HEK293T (cell line): ENCODE measurements around the gene DDX20.

ENCODE experiments used
- CTCF ChIA-PET: fragments of 350-600 bp; formaldehyde crosslinking; extraction: SDS; loops from one replicate; lab custom pipeline; 2021; ENCODE audit warnings: antibody characterized with exemption, inconsistent platforms; lab: Yijun Ruan, JAX
- POLR2A ChIA-PET: fragments of 350-600 bp; formaldehyde crosslinking; extraction: SDS; loops from one replicate; lab custom pipeline; 2020; ENCODE audit warnings: antibody characterized with exemption, inconsistent platforms; lab: Yijun Ruan, JAX
- DNase-seq: peaks from one replicate; pipeline ENCODE4 v3.0.0; 2012; ENCODE audit warnings: mixed read lengths; ENCODE audit errors: extremely low spot score
- ARNT ChIP-seq: fragments of 450-650 bp; IDR thresholded peaks from 2 replicates; pipeline ENCODE4 v1.6.1; 2017; ENCODE audit warnings: mild to moderate bottlenecking
- BHLHE40 ChIP-seq: fragments of 450-650 bp; IDR thresholded peaks from 2 replicates; pipeline ENCODE4 v1.6.1; 2016; ENCODE audit warnings: mild to moderate bottlenecking, moderate library complexity, borderline replicate concordance
- CTBP1 ChIP-seq: fragments of 450-650 bp; IDR thresholded peaks from 2 replicates; pipeline ENCODE4 v1.6.1; 2016; ENCODE audit warnings: borderline replicate concordance
- ELF4 ChIP-seq: fragments of 450-650 bp; IDR thresholded peaks from 2 replicates; pipeline ENCODE4 v1.6.1; 2017; ENCODE audit warnings: antibody characterized with exemption
- FOXA1 ChIP-seq: fragments of 450-650 bp; IDR thresholded peaks from 2 replicates; pipeline ENCODE4 v1.6.1; 2016; ENCODE audit warnings: mild to moderate bottlenecking
- FOXK2 ChIP-seq: fragments of 450-650 bp; IDR thresholded peaks from 2 replicates; pipeline ENCODE4 v1.6.1; 2016; ENCODE audit warnings: mild to moderate bottlenecking
- FOXM1 ChIP-seq: fragments of 450-650 bp; IDR thresholded peaks from 2 replicates; pipeline ENCODE4 v1.6.1; 2017; ENCODE audit warnings: mild to moderate bottlenecking, borderline replicate concordance
- HDGF ChIP-seq: fragments of 450-650 bp; IDR thresholded peaks from 2 replicates; pipeline ENCODE4 v1.6.1; 2017; ENCODE audit warnings: antibody characterized with exemption, borderline replicate concordance
- L3MBTL2 ChIP-seq: fragments of 450-650 bp; conservative IDR thresholded peaks from 2 replicates; pipeline ENCODE4 v1.6.1; 2016; ENCODE audit warnings: mild to moderate bottlenecking
- LEF1 ChIP-seq: fragments of 450-650 bp; IDR thresholded peaks from 2 replicates; pipeline ENCODE4 v1.6.1; 2017; ENCODE audit warnings: mild to moderate bottlenecking, borderline replicate concordance
- NFRKB ChIP-seq: fragments of 450-650 bp; IDR thresholded peaks from 2 replicates; pipeline ENCODE4 v1.6.1; 2016; ENCODE audit warnings: mild to moderate bottlenecking, moderate library complexity
- SP1 ChIP-seq: fragments of 450-650 bp; IDR thresholded peaks from 2 replicates; pipeline ENCODE4 v1.6.1; 2017
- SUZ12 ChIP-seq: fragments of 450-650 bp; IDR thresholded peaks from 2 replicates; pipeline ENCODE4 v1.6.1; 2016; ENCODE audit warnings: mild to moderate bottlenecking
- TARDBP ChIP-seq: fragments of 450-650 bp; IDR thresholded peaks from 2 replicates; pipeline ENCODE4 v1.6.1; 2016
- ZNF384 ChIP-seq: fragments of 450-650 bp; IDR thresholded peaks from 2 replicates; pipeline ENCODE4 v1.6.1; 2016
- TF ChIP-seq, protein P1 (sequence below): fragments of 450-650 bp; IDR thresholded peaks from 2 replicates; pipeline ENCODE4 v1.6.1; 2016

DDX20 gene, protein sequence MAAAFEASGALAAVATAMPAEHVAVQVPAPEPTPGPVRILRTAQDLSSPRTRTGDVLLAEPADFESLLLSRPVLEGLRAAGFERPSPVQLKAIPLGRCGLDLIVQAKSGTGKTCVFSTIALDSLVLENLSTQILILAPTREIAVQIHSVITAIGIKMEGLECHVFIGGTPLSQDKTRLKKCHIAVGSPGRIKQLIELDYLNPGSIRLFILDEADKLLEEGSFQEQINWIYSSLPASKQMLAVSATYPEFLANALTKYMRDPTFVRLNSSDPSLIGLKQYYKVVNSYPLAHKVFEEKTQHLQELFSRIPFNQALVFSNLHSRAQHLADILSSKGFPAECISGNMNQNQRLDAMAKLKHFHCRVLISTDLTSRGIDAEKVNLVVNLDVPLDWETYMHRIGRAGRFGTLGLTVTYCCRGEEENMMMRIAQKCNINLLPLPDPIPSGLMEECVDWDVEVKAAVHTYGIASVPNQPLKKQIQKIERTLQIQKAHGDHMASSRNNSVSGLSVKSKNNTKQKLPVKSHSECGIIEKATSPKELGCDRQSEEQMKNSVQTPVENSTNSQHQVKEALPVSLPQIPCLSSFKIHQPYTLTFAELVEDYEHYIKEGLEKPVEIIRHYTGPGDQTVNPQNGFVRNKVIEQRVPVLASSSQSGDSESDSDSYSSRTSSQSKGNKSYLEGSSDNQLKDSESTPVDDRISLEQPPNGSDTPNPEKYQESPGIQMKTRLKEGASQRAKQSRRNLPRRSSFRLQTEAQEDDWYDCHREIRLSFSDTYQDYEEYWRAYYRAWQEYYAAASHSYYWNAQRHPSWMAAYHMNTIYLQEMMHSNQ

DNA sequence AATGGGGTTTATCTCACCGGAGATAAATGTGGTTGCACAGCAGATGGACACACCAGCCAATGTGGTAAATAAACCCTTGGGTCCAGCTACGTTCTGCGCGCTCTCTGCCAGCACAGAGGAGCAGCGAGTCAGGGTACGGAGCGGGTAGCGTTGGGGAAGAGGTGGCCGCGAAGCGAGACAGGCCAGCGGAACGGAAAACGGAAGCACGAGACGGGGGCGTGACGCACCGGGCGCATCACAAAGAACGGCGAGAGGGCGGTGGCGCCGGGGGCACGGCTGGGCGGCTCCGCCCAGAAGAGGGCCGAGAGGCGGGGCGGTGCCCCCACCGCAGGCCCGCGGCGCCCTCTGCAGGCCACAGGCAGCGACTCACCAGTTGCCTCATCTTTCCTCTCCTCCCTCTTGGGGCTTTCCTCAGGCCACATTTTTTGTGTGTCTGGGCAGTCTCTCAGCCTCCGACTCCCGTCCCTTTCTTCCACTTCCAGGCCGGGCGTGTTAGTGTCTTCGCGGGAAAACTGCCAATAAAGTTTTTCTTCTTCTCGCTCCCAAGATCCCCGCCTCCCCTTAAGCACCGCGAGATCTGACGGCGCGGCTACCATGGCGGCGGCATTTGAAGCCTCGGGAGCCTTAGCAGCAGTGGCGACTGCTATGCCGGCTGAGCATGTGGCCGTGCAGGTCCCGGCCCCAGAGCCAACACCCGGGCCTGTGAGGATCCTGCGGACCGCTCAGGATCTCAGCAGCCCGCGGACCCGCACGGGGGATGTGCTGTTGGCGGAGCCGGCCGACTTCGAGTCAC lies at the start of gene DDX20:
TSS of gene DDX20 (plus strand) at position 571 of the 793 bp plus-strand sequence. CDS start at position 595, 24 bp downstream.
- ChIA-PET CTCF (interaction anchor here (0.7 to 1.4 kb wide), 5 partner anchors 12 to 273 kb away, joined by 4 to 8 read pairs (median 4); no protein-coding TSS in a partner anchor), POLR2A (interaction anchor here (0.6 to 1.7 kb wide), 14 partner anchors 11 to 307 kb away, joined by 3 to 7 read pairs (median 4); partner anchors contain the start of gene INKA2)
- TF ChIP-seq NFRKB (peak; percentile 83), ARNT (no peak), SP1 (peak; percentile 76; the same call in 1 of the 2 replicates), TARDBP (no peak), ZNF384 (0 out of 2 replicates have a peak, but pooled peaks have one; percentile 73), FOXA1 (no peak), ELF4 (peak; percentile 52), FOXM1 (peak; percentile 67; the same call in 1 of the 2 replicates), BHLHE40 (no peak), FOXK2 (no peak), SUZ12 (no peak), L3MBTL2 (peak; percentile 94), CTBP1 (peak; percentile 65), LEF1 (no peak), HDGF (no peak)
- TF ChIP-seq, protein P1, sequence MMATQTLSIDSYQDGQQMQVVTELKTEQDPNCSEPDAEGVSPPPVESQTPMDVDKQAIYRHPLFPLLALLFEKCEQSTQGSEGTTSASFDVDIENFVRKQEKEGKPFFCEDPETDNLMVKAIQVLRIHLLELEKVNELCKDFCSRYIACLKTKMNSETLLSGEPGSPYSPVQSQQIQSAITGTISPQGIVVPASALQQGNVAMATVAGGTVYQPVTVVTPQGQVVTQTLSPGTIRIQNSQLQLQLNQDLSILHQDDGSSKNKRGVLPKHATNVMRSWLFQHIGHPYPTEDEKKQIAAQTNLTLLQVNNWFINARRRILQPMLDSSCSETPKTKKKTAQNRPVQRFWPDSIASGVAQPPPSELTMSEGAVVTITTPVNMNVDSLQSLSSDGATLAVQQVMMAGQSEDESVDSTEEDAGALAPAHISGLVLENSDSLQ: 0 out of 2 replicates have a peak, but pooled peaks have one; percentile 5
- DNase-seq: peak; percentile 95

DNA sequence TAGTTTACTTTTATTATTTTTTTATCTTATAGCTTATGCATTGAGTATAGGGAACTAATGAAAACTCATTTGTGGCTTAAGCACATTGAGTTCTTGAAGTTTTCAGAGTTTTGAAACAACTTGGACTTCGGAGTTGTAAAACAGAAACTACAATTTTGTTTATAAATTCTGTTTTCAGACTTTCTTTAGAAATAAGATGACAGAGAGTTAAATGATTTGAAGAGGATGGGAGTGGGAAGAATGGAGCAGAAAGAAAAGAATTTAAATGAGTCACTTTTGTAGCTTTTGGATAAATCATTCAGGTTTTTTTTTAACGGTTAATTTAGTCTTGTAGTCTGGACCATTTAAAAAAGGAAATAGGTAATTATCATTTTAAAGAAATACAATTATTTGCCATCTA lies 48.8 kb upstream of the DDX20 start:
- ChIA-PET CTCF (no interaction called here), POLR2A (no interaction called here)
- DNase-seq: no peak
- TF ChIP-seq ZNF384 (no peak), FOXM1 (no peak), TARDBP (no peak), FOXK2 (no peak), SUZ12 (no peak), ELF4 (no peak), SP1 (no peak), L3MBTL2 (no peak), CTBP1 (no peak), FOXA1 (no peak), LEF1 (no peak), HDGF (no peak), NFRKB (no peak), ARNT (no peak), BHLHE40 (no peak)
- TF ChIP-seq, protein P1: no peak

DNA sequence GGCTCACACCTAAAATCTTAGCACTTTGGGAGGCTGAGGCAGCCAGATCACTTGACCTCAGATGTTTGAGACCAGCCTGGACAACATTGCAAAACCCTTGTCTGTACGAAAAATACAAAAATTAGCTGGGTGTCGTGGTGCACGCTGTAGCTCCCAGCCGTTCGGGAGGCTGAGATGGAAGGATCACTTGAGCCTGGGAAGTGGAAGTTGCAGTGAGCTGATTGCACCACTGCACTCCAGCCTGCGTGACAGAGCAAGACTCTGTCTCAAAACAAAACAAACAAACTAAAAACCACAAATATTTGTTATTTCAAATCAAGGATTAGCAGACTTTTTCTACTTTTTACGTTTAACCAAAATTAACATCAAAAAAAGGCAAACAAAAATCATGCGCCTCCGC lies 47.8 kb upstream of the DDX20 start:
- POLR2A ChIA-PET: no interaction called here
- no peak for DNase-seq
- CTCF ChIA-PET: no interaction called here
- no peak for TF ChIP-seq CTBP1

DNA sequence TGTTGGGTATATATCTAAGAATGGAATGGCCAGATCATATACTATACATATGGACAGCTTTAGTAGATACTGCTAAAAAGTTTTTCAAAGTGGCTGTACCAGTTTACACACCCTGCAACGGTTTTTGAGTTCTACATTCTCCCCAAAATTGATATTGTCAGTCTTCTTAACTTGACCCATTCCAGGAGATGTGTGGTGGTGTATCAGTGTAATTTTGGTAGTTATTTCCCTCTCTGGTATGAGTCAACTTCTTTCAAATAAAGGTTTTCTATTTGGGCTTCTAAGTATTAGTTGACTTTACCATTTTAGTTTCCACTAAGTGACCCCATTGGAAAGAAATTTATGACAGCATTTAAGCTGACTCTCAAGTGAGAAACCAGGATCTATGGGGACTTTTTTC lies 45.7 kb upstream of the DDX20 start:
- ChIA-PET CTCF (no interaction called here), POLR2A (interaction anchor here (2.1 kb wide), 1 partner anchor 29 kb away, joined by 6 read pairs; the partner anchor contains the start of gene INKA2)
- TF ChIP-seq NFRKB: no peak
- TF ChIP-seq FOXA1: no peak
- TF ChIP-seq ELF4: no peak
- TF ChIP-seq FOXM1: no peak
- TF ChIP-seq HDGF: no peak
- TF ChIP-seq FOXK2: no peak
- no peak for TF ChIP-seq TARDBP
- no peak for TF ChIP-seq SUZ12
- DNase-seq: no peak

DNA sequence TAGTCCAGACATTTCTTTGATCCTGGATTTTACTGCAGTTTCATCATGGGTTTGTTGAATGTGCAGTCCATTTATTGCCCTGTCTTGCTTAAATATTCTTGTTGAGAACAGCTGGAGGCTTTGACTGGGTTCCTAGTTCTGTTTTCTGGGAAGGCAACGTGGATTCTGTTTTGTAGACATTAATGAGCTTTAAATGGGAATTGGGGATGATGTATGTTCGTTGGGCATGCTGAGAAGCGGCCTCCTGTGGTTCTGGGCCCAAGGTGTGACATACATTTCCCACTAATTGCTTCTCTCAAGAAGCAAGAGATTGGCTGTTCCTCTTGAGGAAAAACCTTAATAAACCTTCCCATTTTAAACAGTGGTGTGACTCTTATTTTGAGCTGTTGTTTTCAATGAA lies 39.4 kb upstream of the DDX20 start:
- TF ChIP-seq SUZ12 (no peak), LEF1 (no peak), ZNF384 (no peak), L3MBTL2 (no peak), FOXA1 (no peak), FOXM1 (no peak), HDGF (no peak), NFRKB (no peak), SP1 (no peak)
- CTCF ChIA-PET: interaction anchor here (2.6 to 4.2 kb wide), 3 partner anchors 31 to 52 kb away, joined by 10 to 28 read pairs (median 17); no protein-coding TSS in a partner anchor
- POLR2A ChIA-PET: interaction anchor here (1.2 kb wide), 1 partner anchor 39 kb away, joined by 4 read pairs; no protein-coding TSS in a partner anchor

DNA sequence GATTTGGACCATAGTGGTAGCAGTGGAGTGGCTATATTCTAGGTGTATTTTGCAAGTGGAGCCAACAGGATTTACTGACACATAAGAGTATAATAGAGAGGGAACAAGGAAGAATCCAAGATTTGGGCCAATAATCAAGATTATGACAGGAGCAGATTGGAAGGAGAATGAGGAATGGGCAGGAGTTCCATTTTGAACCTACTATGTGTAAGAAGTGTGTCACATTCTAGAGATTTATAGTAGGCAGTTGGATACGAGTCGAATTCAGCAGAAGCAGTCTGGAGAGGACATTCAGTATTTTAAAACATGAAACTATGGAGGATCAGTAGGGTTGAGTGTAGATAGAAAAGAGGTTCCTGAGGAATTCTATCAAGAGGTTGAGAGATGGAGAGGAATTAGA lies 38.3 kb upstream of the DDX20 start:
- DNase-seq: no peak
- TF ChIP-seq L3MBTL2: no peak
- no peak for TF ChIP-seq LEF1
- TF ChIP-seq CTBP1: no peak
- TF ChIP-seq ELF4: no peak
- TF ChIP-seq NFRKB: no peak
- no peak for TF ChIP-seq ZNF384
- no peak for TF ChIP-seq SP1
- TF ChIP-seq ARNT: no peak
- TF ChIP-seq FOXM1: no peak
- TF ChIP-seq FOXA1: no peak
- ChIA-PET CTCF (no interaction called here), POLR2A (no interaction called here)

More for the DNA sequence above, 39.4 kb upstream of the DDX20 start:
- DNase-seq: no peak
